Measurements from ENCODE around the gene EPHA8. TPM values are rescaled to one million over a fixed set of nuclear protein-coding genes. Genes with fewer than 3 reads are reported as not detected.

Gene EPHA8
- total RNA-seq, 1 experiment from 2014 or later, result not detected

GRCh38 chr1:22595108-22595507 lies 31.8 kb downstream of the EPHA8 start:
- H3K4me3 ChIP-seq, result no peak overlapping the region
- H3K9me2 ChIP-seq (ENCODE audit: insufficient read depth), result no peaks in the 10 kb centered on the region
- H4K20me1 ChIP-seq (ENCODE audit: insufficient read depth), result no peaks in the 10 kb centered on the region
- H2AFZ ChIP-seq, result no peak overlapping the region
- intact Hi-C loops (cut with micrococcal nuclease; ENCODE audit: unreplicated experiment), result no loop called here
- peaks cover 84% of the 10 kb centered on the region for H3K27me3 ChIP-seq (ENCODE audit: insufficient read depth, low read depth)
- no peaks in the 10 kb centered on the region for H3K9me3 ChIP-seq (ENCODE audit: insufficient read depth, low read depth)
- H3K4me2 ChIP-seq, result no peak overlapping the region
- ChIA-PET CTCF (no interaction called here), POLR2A (ENCODE audit: unreplicated experiment) (no interaction called here)
- no peaks in the 10 kb centered on the region for H3K79me2 ChIP-seq (ENCODE audit: low read depth)
- H3K36me3 ChIP-seq (ENCODE audit: low read depth), result no peaks in the 10 kb centered on the region
- no peak for TF ChIP-seq EZH2 (IDR thresholded peaks at IDR 0.05; ENCODE audit: low read depth)
- no peak for DNase-seq
- no peaks in the 10 kb centered on the region for H3K4me1 ChIP-seq (replicated peaks; ENCODE audit: insufficient read depth)
- no peak overlapping the region for H3K27ac ChIP-seq
- no peaks in the 10 kb centered on the region for H3F3A ChIP-seq (ENCODE audit: insufficient read depth, low read depth)
- BruUV-seq (replicated peaks), result no TSS peak

GRCh38 chr1:22597301-22597965 lies 34.1 kb downstream of the EPHA8 start:
- ChIA-PET POLR2A (ENCODE audit: unreplicated experiment) (no interaction called here), CTCF (no interaction called here)
- H3K9me3 ChIP-seq (ENCODE audit: insufficient read depth, low read depth), result no peaks in the 10 kb centered on the region
- peaks cover 68% of the 10 kb centered on the region for H3K27me3 ChIP-seq (ENCODE audit: insufficient read depth, low read depth)
- no peaks in the 10 kb centered on the region for H3K36me3 ChIP-seq (ENCODE audit: low read depth)
- no peaks in the 10 kb centered on the region for H3K79me2 ChIP-seq (ENCODE audit: low read depth)
- TF ChIP-seq EZH2 (IDR thresholded peaks at IDR 0.05; ENCODE audit: low read depth) (no peak), CTCF (conservative IDR thresholded peaks at IDR 0.05) (no peak)
- no TSS peak for BruUV-seq (replicated peaks)
- no peaks in the 10 kb centered on the region for H3K9me2 ChIP-seq (ENCODE audit: insufficient read depth)
- no peak overlapping the region for H3K27ac ChIP-seq
- H4K20me1 ChIP-seq (ENCODE audit: insufficient read depth), result no peaks in the 10 kb centered on the region
- no peaks in the 10 kb centered on the region for H3K4me1 ChIP-seq (replicated peaks; ENCODE audit: insufficient read depth)
- H3F3A ChIP-seq (ENCODE audit: insufficient read depth, low read depth), result no peaks in the 10 kb centered on the region
- DNase-seq, result no peak
- H2AFZ ChIP-seq, result no peak overlapping the region
- no peak overlapping the region for H3K4me2 ChIP-seq
- H3K4me3 ChIP-seq, result no peak overlapping the region
- intact Hi-C loops (cut with micrococcal nuclease; ENCODE audit: unreplicated experiment), result no loop called here

- DNase-seq, result no peak
- Histone ChIP-seq H3K4me1 (replicated peaks; ENCODE audit: insufficient read depth) (no peaks in the 10 kb centered on the region), H3K9me2 (ENCODE audit: insufficient read depth) (no peaks in the 10 kb centered on the region), H3K9me3 (ENCODE audit: insufficient read depth, low read depth) (no peaks in the 10 kb centered on the region), H3K27ac (no peak overlapping the region), H3K4me3 (no peak overlapping the region), H3K36me3 (ENCODE audit: low read depth) (no peaks in the 10 kb centered on the region), H3K79me2 (ENCODE audit: low read depth) (no peaks in the 10 kb centered on the region), H4K20me1 (ENCODE audit: insufficient read depth) (no peaks in the 10 kb centered on the region), H3K4me2 (no peak overlapping the region), H3K27me3 (ENCODE audit: insufficient read depth, low read depth) (peaks cover 70% of the 10 kb centered on the region), H2AFZ (no peak overlapping the region), H3F3A (ENCODE audit: insufficient read depth, low read depth) (no peaks in the 10 kb centered on the region)
- BruUV-seq (replicated peaks), result no TSS peak
- ChIA-PET CTCF (no interaction called here), POLR2A (ENCODE audit: unreplicated experiment) (no interaction called here)
- intact Hi-C loops (cut with micrococcal nuclease; ENCODE audit: unreplicated experiment), result no loop called here
- TF ChIP-seq EZH2 (IDR thresholded peaks at IDR 0.05; ENCODE audit: low read depth) (no peak), CTCF (conservative IDR thresholded peaks at IDR 0.05) (no peak)
These were observed 34.7 kb downstream of the EPHA8 start for GRCh38 chr1:22597996-22598395.

GRCh38 chr1:22598736-22599135 lies 35.4 kb downstream of the EPHA8 start:
- no peaks in the 10 kb centered on the region for H3K9me2 ChIP-seq (ENCODE audit: insufficient read depth)
- intact Hi-C loops (cut with micrococcal nuclease; ENCODE audit: unreplicated experiment), result no loop called here
- H2AFZ ChIP-seq, result no peak overlapping the region
- no peaks in the 10 kb centered on the region for H3K9me3 ChIP-seq (ENCODE audit: insufficient read depth, low read depth)
- H3K4me1 ChIP-seq (replicated peaks; ENCODE audit: insufficient read depth), result no peaks in the 10 kb centered on the region
- H3K4me3 ChIP-seq, result no peak overlapping the region
- H4K20me1 ChIP-seq (ENCODE audit: insufficient read depth), result no peaks in the 10 kb centered on the region
- no peaks in the 10 kb centered on the region for H3F3A ChIP-seq (ENCODE audit: insufficient read depth, low read depth)
- H3K27ac ChIP-seq, result no peak overlapping the region
- no peaks in the 10 kb centered on the region for H3K36me3 ChIP-seq (ENCODE audit: low read depth)
- no peak for DNase-seq
- H3K4me2 ChIP-seq, result no peak overlapping the region
- BruUV-seq (replicated peaks), result no TSS peak
- peaks cover 70% of the 10 kb centered on the region for H3K27me3 ChIP-seq (ENCODE audit: insufficient read depth, low read depth)
- no peaks in the 10 kb centered on the region for H3K79me2 ChIP-seq (ENCODE audit: low read depth)
- ChIA-PET POLR2A (ENCODE audit: unreplicated experiment) (no interaction called here), CTCF (no interaction called here)
- TF ChIP-seq CTCF (conservative IDR thresholded peaks at IDR 0.05), result no peak
- TF ChIP-seq EZH2 (IDR thresholded peaks at IDR 0.05; ENCODE audit: low read depth), result no peak
